Effector CD8-positive, alpha-beta T cell (primary cell): ENCODE measurements around the gene MYH13.

Experiments used
- DNase-seq: peaks from one replicate; lab custom pipeline; 2025; lab: John Stamatoyannopoulos, UW
- total RNA-seq, 4 experiments: gene quantifications; one replicate each; lab custom pipeline; 2026; lab: John Stamatoyannopoulos, UW

Gene MYH13
- total RNA-seq, result 0 reads per million in 4 experiments

DNA sequence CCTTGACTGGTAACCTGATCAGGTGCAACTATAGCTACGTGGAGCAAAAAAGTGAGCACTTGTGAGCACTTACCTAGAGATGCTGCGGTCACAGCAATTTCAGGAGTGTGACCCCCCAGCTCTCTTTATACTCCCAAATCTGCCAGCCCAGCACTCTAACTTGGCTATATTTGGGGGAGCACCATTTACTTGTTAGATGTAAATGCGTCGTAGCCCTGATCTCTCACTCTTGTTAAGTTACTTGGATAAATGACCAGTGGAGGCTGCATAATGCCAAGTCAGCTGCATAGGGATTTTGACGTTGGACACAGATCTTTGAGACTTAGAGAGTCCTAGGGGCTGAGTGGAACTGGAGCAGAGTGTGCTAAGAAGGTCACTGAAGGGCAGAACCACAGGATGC lies at the start of gene MYH13:
MYH13 (minus strand) TSS at position 101 of the 400 bp plus-strand sequence. CDS start 8,476 bp downstream, outside the sequence.
- no peak for DNase-seq

DNA sequence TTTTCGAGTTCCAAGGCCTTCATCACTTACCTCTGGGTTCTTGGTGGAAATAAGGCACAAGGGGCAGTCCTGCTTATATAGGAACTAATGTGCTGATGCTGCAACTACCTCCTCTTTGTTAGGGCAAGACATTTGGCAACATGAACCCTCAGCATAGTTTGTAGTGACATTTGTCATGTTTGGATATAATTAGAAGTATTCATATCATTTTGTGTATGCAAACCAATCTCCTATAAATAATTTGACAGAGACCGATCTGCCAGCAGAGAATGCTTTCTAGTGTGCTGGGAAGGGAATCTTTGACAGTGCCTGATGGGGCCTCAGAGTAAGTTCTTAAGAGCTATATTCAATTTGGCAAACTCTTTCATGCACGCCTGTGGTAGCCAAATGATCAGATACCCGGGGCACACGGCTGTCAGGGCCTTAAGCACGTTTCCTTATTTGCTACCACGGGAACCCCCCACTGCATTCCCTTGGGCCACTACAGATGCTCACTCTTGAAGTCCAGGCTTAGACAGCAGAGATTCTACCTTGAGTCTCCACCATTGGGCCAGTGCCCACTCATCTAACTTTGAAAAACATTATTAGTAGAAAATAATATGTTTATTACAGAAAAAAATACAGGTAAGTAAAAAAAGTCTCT lies 49.2 kb upstream of the MYH13 start, which contains the start of gene MYH8:
MYH8 (minus strand) TSS at position 51 of the 643 bp plus-strand sequence. CDS start 1,723 bp downstream, outside the sequence.
- DNase-seq, result no peak

DNA sequence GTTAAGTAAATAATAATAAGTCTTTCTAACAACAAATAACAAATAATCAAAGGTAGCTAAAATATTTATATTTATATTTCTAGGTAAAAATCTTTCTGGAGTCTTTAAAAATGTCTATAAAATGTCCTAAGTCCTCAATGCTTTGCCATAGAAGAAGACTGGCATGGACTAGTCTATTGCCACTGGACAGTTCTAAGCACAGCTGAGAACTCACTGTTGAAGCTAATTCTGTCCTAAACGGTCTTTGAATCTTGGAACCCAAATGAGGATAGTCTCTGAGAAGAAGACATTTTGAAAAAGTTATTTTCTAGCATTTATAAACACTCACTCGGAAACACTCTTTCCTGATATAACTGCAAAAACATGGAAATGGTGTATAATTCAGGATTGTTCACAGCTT lies 48.4 kb upstream of the MYH13 start:
- DNase-seq, result no peak

DNA sequence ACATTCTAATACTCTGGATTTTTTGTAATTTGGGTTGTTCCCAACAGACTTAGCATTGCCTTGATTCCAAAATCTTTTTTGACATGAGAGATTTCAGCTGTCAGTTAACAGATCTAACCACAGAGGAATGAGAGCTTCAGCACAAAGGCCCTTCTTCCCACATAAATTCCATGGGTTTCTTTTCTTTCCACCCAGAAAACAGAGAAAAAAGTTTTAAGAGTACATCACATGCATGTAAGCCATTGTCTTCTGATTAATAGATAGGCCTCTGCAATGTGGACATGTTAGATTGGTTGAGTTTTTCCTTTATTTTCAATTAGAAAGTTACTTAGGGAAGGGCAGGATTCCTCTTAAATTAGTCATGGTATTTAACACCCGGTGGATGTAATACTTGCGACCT lies 48.0 kb upstream of the MYH13 start:
- no peak for DNase-seq

DNA sequence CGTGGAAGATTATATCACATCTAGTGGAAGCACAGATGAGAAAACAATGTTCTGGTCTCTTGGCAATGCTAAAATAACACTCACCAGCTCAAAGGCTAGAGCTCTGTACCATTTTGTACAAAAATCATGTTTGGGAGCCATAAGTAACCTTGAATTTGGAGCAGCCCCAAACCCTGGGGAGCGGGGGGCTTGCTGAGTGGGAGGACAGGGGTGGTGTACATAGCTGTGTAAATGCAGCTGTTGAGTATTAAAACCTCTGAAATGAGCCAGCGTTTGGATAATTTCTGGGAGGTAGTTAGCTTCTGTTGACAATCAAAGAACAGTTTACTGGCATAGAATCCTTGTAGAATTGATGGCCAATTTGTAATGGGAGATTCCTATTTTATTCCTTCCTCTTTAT lies 44.6 kb upstream of the MYH13 start:
- DNase-seq, result no peak

DNA sequence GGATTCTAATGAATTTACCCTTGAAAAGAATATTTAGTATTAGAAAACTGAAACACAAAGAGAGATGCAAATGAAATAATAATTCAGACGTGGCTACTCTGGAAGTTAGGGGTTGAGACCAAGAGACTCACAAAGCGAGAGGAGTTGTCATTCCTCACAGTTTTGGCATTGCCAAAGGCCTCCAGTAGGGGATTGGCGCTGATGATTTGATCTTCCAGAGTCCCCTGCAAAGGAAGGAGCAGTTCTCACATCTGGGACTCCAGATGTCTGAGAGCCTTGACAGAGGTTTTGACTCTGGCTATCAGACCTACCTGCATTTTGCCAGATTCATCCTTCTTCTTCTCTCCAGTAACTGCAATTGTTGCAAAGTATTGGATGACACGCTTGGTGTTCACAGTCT lies 42.4 kb upstream of the MYH13 start:
- DNase-seq, result no peak

DNA sequence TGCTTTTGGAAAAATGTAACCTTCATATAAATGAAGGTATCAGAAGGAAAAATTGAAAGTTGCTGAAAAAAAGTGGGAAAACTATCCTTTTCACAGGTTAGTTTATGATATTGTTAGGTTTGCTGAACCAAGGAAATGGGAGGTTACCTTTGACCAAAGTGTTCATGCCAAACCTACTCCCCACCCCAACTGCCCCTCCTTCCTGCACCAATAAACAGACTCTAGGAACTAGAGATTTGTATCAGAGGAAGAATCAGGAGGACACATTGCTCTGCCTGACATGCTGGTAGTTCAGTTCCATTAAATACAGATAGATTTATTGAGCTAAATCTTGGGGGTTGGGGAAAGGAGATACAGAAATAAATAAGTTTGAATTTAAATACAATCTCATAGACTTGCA lies 30.8 kb upstream of the MYH13 start:
- no peak for DNase-seq

DNA sequence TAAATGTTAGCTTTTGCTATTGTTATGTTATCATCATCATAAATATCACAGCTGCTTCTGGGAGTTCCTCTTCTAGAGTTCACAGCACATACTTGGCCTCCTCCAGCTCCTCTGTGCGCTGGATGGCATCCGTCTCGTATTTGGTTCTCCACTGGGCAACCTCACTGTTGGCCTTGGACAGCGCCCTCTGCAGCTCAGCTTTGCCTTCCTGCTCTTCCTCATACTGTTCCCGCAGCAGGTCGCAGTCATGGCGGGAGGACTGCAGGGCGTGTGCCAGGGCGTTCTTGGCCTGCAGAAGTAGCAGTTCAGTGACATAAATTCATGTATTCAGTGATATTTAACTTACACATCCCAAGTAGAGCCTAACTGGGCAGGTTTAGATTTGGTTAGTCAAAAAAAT lies 25.5 kb upstream of the MYH13 start:
- no peak for DNase-seq

DNA sequence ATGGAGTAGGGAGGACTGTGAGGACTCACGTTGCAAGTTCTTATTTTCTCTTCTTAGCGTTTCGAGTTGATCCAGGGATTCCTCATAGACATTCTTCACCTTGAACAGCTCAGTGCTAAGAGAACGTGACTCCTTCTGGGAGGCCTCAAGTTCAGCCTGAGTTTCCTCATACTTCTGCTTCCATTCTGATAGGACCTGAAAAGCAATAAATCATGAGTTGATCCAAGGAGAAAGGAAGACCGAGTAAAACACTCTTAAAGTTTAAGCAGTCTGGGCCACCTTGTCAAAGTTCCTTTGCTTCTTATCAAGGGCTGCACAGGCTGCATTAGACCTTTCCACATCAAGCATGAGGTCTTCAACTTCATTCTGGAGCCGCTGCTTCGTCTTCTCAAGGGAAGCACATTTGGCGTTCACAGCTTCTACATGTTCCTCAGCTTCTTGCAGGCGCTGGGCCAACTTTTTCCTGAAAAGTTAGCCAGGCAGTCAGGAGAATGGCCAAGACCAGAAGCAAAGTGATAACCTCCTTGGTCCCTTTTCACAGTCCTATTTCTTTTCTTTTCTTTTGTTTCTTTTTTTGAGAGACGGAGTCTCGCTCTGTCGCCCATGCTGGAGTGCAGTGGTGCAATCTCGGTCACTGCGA lies 23.8 kb upstream of the MYH13 start:
- no peak for DNase-seq

DNA sequence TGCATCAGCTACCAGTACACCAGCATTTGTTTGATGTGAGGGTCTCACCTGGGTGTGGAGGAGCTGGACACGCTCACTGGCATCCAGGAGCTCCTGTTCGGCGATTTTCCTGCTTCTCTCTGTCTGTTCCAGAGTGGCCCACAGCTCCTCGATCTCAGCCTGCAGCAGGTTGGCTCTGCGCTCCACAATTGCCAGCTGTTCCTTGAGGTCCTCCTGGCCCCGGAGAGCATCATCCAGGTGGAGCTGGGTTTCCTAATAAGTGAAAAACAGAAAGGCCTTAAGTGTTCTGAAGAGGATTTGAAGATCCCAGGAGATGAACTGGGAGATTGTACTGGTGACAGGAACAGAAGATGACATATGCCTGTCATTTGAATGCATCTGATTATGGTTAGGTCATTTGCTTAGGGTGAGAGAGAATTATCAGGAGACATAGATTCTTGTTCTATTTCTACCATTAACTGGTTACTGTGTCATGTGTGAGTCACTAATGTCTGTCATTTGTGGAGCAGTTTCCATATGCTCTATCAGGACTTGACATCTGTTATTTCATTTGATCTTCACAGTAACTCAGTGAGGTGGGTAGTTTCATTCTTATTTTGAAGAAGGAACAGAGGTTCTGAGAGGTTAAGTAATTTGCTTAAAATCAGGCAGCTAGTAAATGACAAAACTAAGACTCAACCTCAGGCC lies 21.5 kb upstream of the MYH13 start:
- DNase-seq, result no peak

DNA sequence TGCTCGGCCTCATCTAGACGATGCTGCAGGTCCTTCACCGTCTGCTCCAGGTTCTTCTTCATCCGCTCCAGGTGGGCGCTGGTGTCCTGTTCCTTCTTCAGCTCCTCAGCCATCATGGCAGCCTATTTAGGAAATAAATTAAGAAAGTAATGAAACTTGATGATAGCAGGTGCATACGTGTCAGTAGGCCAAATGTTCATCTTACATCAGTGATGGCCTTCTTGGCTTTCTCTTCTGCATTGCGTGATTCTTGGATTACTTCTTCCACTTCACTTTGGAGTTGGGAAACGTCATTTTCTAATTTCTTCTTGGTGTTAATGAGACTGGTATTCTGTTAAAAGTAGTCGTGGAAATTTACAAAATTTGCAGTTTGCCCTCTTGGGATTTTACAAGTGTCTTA lies 20.1 kb upstream of the MYH13 start:
- no peak for DNase-seq

DNA sequence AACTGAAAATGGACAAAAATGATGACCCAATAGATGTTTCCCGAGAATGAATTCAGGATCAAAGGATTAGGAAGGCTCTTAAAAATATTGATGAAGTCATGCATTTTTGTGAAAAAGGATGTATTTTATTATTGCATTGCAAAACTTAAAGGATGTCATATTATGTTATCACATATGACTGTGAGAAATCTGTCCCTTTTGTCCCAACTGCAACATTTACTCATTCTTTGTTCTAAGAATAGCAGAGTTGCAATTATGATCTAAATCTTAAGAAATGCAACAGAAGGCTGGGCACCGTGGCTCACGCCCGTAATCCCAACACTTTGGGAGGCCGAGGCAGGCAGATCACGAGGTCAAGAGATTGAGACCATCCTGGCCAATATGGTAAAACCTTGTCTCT lies 13.1 kb upstream of the MYH13 start:
- DNase-seq, result no peak

DNA sequence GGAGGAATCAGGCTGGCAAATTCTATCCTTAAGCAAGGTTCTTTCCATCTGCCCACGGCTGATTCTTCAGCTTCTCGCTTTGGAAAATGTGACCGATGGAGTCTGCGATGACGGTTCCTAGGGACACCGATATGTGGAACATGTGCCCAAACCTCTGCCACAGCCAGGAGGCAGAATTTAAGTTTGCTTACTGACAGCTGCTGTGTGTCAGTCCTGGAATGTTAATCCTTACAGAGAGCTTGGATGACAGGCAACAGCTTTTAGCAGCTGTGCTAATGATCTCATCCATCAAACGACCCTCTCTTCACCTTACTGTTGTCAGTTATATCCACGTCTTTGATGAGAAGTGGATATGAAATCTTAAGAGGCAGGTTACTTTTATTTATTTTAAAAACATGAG lies 11.4 kb upstream of the MYH13 start:
- no peak for DNase-seq

DNA sequence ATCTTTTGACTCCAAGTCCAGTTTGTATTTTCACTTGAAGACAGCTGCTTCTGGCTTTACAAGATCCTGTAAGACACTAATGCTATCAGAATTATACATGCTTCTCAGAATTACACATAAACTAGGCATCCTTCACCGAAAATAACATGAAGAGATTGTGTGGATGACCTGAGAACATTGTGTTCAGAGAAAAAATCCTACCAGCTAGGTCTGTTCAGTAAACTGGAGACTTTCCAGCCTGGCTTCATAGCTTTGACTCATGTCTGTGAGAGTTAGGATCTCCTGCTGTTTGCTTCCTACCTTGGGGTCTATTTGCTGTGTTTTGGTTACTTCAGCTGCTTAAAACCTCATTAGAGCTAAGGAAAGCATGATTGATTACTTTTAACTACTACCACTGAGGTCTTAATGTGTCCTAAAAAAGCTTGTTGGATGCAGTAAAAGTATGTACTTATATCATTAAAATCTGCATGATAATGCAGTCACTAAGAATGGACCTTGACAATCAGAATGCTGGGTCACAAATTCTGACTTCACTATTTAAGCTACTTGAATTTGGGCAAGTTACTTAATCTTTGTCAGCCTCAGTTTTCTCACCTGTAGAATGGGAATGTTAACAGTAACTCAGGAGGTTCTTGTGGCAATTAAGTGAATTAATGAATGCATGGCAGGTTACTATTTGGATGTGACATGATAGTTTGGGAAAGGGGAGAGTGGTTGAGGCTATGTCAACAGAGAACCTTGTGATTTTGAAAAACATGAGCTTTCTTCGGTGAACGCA lies 8.0 kb upstream of the MYH13 start:
- DNase-seq, result no peak

DNA sequence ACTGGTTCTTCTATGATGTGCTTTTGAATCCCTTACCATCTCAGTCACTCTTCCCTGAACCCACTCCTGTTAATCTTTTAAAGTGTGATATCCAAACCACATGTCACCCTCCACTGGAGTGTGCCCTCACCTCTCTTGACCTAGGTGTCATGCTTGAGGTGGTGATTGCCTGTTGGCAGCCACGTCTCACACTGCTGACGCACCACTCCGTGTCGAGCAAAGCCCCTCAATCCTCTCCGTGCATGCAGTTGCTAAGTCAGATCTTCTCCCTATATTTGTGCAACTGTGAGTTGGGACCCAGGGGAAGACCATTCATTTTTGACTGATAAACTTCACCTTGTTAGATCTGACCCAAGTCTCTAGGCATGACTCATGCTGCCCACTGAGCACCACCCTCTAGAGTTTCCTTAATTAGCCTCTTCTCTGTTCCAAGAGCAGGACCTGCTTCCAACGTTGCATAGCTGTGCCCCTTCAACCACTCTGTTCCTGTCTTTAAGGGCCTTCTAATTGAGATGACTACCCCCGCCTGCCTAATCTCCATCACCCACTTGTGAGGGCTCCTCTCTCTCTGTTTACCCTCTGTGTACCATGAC lies 2.7 kb downstream of the MYH13 start:
- DNase-seq, result no peak

DNA sequence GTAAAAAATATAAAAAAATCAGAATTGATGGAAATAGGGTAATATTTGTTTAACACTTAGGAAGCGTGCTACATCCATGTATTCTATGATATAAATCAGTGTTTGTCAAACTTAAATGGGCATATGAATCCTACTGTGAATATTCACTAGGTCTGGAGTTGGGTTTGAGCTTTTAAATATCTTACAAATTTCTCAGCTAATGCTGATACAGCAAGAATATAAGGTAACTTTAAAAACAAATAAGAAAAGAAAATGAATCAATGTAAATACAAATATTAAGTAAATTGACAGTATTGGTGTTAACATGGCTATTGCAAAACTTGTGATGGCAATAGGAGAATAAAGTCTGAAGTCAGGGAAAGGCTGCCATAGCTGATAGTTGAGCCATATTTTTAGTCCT lies 3.6 kb downstream of the MYH13 start:
- no peak for DNase-seq

DNA sequence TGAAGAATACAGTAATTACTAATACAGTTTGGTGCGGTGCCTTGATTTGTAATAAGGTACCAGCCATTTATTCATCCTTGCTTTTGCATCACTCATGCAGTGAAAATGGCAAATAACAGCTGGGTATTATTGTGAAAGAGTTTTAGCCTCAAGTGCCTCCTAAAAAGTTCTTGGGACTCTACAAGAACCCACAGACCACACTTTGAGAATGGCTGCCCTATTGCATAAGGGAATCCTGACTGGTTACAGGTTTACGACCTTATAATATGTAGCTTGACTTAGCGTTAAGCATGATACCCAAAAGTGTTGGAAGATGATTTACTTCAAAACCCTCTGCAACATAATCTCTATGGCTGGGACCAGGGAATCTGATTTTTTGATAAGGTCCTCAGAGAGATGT lies 4.2 kb downstream of the MYH13 start:
- no peak for DNase-seq

DNA sequence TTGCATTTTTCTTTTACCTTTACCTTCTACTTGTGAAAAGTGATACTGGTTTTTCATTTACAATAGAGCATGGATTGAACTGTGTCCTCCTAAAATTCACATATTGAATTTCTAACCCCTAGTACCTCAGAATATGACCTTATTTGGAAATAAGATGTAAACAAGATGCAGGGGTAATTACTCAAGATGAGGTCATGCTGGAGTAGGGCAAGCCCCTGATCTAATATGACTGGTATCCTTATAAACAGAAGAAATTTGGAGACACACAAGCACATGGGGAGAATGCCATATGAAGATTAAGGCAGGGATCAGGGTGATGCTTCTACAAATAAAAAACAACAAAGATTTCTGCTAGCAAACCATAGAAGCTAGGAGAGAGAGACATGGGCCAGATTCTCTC lies 12.2 kb downstream of the MYH13 start:
- no peak for DNase-seq

DNA sequence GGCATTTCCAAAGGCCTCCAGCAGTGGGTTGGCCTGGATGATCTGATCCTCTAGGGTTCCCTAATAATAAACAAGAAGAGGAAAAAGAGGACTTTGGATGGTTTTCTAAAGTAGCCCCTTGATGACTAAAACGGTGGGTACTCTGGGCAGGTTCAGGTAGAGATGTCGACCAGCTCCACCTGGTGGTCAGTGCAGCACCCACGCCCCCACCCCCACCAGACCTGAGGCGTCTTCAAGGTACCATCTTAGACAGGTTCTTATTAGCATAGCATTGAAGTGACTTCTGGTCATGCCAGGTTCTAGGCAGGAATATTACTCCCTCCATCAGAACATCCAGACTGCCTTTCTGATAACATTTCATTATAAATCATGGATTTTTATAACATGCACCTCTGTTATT lies 15.0 kb downstream of the MYH13 start:
- no peak for DNase-seq

DNA sequence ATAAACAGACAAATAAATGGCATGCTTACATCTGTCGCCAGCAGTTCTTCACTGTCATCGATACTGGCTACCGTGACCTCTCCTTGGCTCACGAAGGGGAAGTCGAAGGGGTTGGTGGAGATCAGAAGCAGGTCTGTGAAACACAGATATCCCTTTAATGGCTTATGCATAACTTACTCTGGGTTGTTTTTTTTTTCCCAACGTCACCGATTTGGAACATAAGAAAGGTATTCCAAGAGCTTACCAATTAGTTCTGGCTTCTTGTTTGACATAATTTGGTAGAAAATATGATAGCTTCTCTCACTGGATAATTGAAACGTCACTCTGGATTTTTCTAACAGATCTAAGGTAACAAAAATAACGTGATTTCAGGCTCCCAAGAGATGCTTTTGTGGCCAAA lies 18.2 kb downstream of the MYH13 start:
- no peak for DNase-seq

DNA sequence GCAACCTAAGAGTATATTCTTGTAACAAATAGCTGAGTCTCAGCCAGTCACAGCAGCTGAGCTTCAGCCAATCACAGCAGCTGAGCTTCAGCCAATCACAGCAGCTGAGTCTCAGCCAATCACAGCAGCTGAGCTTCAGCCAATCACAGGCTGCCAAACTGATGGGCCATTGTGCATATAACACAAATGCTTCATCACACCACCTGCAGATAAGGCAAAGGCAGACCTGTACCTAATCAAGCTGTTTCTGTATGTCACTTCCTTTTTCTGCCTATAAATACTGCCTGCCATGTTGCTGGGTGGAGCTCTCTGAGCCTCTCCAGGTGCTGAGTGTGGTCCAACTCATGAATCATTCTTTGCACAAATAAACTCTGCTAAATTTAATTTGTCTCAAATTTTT lies 19.9 kb downstream of the MYH13 start:
- no peak for DNase-seq

DNA sequence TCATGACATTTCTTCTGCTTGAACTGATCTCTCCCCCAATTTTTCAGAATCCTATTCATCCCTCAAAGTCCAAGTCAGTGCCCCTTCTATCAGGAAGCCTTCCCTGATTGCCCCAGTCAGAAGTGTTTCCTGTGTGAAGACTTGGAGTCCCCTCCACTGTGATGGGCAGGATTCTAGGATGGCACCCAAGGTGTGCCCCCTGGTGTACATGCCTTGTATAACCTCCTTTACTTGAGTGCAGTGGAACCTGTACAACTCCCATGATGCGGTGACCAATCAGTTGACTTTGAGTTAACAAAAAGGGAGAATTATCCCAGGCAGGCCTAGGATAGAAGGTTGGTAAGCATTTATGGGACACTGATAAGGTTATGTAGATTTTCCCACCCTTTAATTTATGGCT lies 23.4 kb downstream of the MYH13 start:
- no peak for DNase-seq
